HG03039 (cell line): ENCODE measurements around the gene CHD5.
"Not testable (repeated sequence)": the region's sequence is repeated elsewhere in the genome, so short reads cannot be mapped to it uniquely, and the experiment has no call there.

ENCODE experiments used
- ATAC-seq: cut with Tn5 transposase; IDR thresholded peaks from one replicate; pipeline ENCODE4 v1.9.1; 2021; ENCODE audit warnings: mild to moderate bottlenecking, moderate library complexity; ENCODE audit not compliant: unreplicated experiment

CHD5 gene

GRCh38 chr1:6180268-6180706, at the start of gene CHD5:
Gene CHD5 (minus strand): TSS chr1:6180321. CDS start chr1:6180023, 298 bp downstream.
- ATAC-seq = no peak

- no peak for ATAC-seq
Observed at GRCh38 chr1:6225651-6226050, 45.5 kb upstream of the CHD5 start.

- ATAC-seq = no peak
Observed at GRCh38 chr1:6224718-6225117, 44.6 kb upstream of the CHD5 start.

- no peak for ATAC-seq
Observed at GRCh38 chr1:6223617-6224016, 43.5 kb upstream of the CHD5 start.

GRCh38 chr1:6222636-6223035, 42.5 kb upstream of the CHD5 start:
- no peak for ATAC-seq

- ATAC-seq = no peak
Observed at GRCh38 chr1:6221210-6221784, 41.2 kb upstream of the CHD5 start.

- no peak for ATAC-seq
Observed at GRCh38 chr1:6220236-6220635, 40.1 kb upstream of the CHD5 start.

- not testable (repeated sequence) for ATAC-seq
Observed at GRCh38 chr1:6219641-6220040, 39.5 kb upstream of the CHD5 start.

- ATAC-seq = no peak
Observed at GRCh38 chr1:6218375-6219164, 38.4 kb upstream of the CHD5 start.

- no peak for ATAC-seq
Observed at GRCh38 chr1:6212193-6212959, 32.3 kb upstream of the CHD5 start.

GRCh38 chr1:6211731-6212130, 31.6 kb upstream of the CHD5 start:
- no peak for ATAC-seq

- no peak for ATAC-seq
Observed at GRCh38 chr1:6210591-6211355, 30.7 kb upstream of the CHD5 start.

- ATAC-seq = no peak
Observed at GRCh38 chr1:6209661-6210580, 29.8 kb upstream of the CHD5 start.

- no peak for ATAC-seq
Observed at GRCh38 chr1:6208723-6209660, 28.9 kb upstream of the CHD5 start.

- ATAC-seq = no peak
Observed at GRCh38 chr1:6207921-6208320, 27.8 kb upstream of the CHD5 start.

- no peak for ATAC-seq
Observed at GRCh38 chr1:6207075-6207885, 27.2 kb upstream of the CHD5 start.

- no peak for ATAC-seq
Observed at GRCh38 chr1:6206520-6206855, 26.4 kb upstream of the CHD5 start.

GRCh38 chr1:6205849-6206519, 25.9 kb upstream of the CHD5 start, which contains the start of gene RNF207:
Gene RNF207 (plus strand): TSS chr1:6206119. CDS start chr1:6206536, 417 bp downstream.
- no peak for ATAC-seq
